ENCODE measurements around the gene IKZF5. TPM values are rescaled to one million over a fixed set of nuclear protein-coding genes. Genes with fewer than 3 reads are reported as not detected.

IKZF5 gene
- total and polyA plus RNA-seq, 11 donors: 5.0 to 16.5 (median 8.2) TPM

GRCh38 chr10:122992031-122992585 lies 16.5 kb downstream of the IKZF5 start:
- no peaks in the 10 kb centered on the region for H3K27me3 ChIP-seq
- intact Hi-C loops (cut with DNase I): no loop called here
- H3K4me3 ChIP-seq: no peak overlapping the region
- TF ChIP-seq POLR2A (IDR thresholded peaks at IDR 0.05) (no peak), CTCF (IDR thresholded peaks at IDR 0.05) (no peak)
- peaks cover 0 to 82% (median 55%) of the 10 kb centered on the region in 9 donors for H3K36me3 ChIP-seq
- DNase-seq: no peak
- no peaks in the 10 kb centered on the region for H3K4me1 ChIP-seq
- ATAC-seq: no peak
- no peaks in the 10 kb centered on the region for H3K9me3 ChIP-seq
- WGBS, 4 donors: 73 to 87% (median 82%) methylated on average over 1 of the region's 1 CpG
- H3K27ac ChIP-seq: no peak overlapping the region

GRCh38 chr10:122990278-122990677 lies 18.3 kb downstream of the IKZF5 start:
- ATAC-seq (no peak), DNase-seq (no peak)
- Histone ChIP-seq H3K36me3 (peaks cover 0 to 73% (median 36%) of the 10 kb centered on the region in 9 donors), H3K27me3 (no peaks in the 10 kb centered on the region), H3K9me3 (no peaks in the 10 kb centered on the region), H3K27ac (no peak overlapping the region), H3K4me1 (no peaks in the 10 kb centered on the region), H3K4me3 (no peak overlapping the region)
- WGBS, 4 donors: 67 to 85% (median 77%) methylated on average over 5 of the region's 5 CpGs
- TF ChIP-seq POLR2A (IDR thresholded peaks at IDR 0.05): no peak
- no peak for TF ChIP-seq CTCF (IDR thresholded peaks at IDR 0.05)
- intact Hi-C loops (cut with DNase I): no loop called here

GRCh38 chr10:122988501-122988900 lies 20.1 kb downstream of the IKZF5 start:
- intact Hi-C loops (cut with DNase I): loop anchor here in 1 of 10 donors (10.0 kb wide), 1 partner anchor 614 kb away; the partner anchor contains the start of gene PLEKHA1
- WGBS, 4 donors: 50 to 67% (median 53%) methylated on average over 2 of the region's 2 CpGs

GRCh38 chr10:122986335-122986734 lies 22.3 kb downstream of the IKZF5 start:
- no peak overlapping the region for H3K27ac ChIP-seq
- no peak for TF ChIP-seq POLR2A (IDR thresholded peaks at IDR 0.05)
- no peaks in the 10 kb centered on the region for H3K4me1 ChIP-seq
- H3K27me3 ChIP-seq: no peaks in the 10 kb centered on the region
- WGBS, 4 donors: 87 to 91% (median 90%) methylated on average over 6 of the region's 6 CpGs
- DNase-seq (no peak), ATAC-seq (no peak)
- intact Hi-C loops (cut with DNase I): loop anchor here in 1 of 10 donors (10.0 kb wide), 1 partner anchor 612 kb away; the partner anchor contains the start of gene PLEKHA1
- H3K9me3 ChIP-seq: no peaks in the 10 kb centered on the region
- no peak overlapping the region for H3K4me3 ChIP-seq
- H3K36me3 ChIP-seq: peaks cover 0 to 43% (median 11%) of the 10 kb centered on the region in 9 donors

More at GRCh38 chr10:122988501-122988900, 20.1 kb downstream of the IKZF5 start:
- TF ChIP-seq CTCF (IDR thresholded peaks at IDR 0.05) (no peak), POLR2A (IDR thresholded peaks at IDR 0.05) (no peak)
- Histone ChIP-seq H3K4me1 (no peaks in the 10 kb centered on the region), H3K27ac (no peak overlapping the region), H3K9me3 (no peaks in the 10 kb centered on the region), H3K27me3 (no peaks in the 10 kb centered on the region), H3K36me3 (peaks cover 0 to 62% (median 26%) of the 10 kb centered on the region in 9 donors), H3K4me3 (no peak overlapping the region)
- DNase-seq (no peak), ATAC-seq (no peak)
